ENCODE results near the gene WSB1. TPM values are rescaled to one million over a fixed set of nuclear protein-coding genes. Genes with fewer than 3 reads are reported as not detected.

WSB1 gene
- total RNA-seq, 1 donor from 2014 or later = 125 TPM

DNA sequence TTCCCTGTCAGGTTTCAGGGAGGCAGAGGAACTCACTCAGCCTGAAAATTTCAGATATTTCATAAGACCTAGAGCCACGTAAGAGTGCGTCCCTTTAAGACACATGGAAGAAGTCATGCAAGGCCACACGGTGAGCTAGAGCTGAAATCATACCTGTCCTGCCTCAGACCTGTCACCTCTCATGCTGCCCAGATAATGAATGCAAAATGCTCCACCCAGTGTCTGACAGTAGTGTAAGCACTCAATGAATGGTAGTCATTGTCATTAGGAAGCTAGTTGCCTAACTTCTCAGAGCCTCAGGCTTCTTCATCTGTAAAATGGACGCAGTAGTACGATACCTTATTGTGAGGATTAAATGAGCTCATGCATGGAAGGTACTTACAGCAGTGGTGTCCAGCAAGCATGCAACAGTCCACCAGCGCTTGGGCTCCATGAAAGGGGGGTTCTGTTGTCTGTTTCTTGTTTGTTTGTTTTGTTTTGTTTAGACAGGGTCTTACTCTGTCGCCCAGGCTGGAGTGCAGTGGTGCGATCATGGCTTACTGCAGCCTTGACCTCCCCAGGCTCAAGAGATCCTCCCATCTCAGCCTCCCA lies 60.7 kb downstream of the WSB1 start:
- no peak for TF ChIP-seq CTCF (IDR thresholded peaks at IDR 0.05)
- Mint-ChIP-seq H3K9me3 (no peaks in the 10 kb centered on the region), H3K27me3 (no peaks in the 10 kb centered on the region), H3K36me3 (ENCODE audit: low read depth) (no peaks in the 10 kb centered on the region), H3K4me1 (peaks cover 20% of the 10 kb centered on the region), H3K27ac (no peak overlapping the region), H3K4me3 (peak overlapping the region; percentile 89)
- ChIA-PET CTCF (interaction anchor here (0.5 to 9.5 kb wide), 11 partner anchors 26 to 1611 kb away, joined by 3 to 90 read pairs (median 3); no protein-coding TSS in a partner anchor), POLR2A (interaction anchor here (0.7 to 1.0 kb wide), 3 partner anchors 137 to 245 kb away, joined by 3 to 4 read pairs (median 3); no protein-coding TSS in a partner anchor)
- ATAC-seq (ENCODE audit: low read depth) (no peak), DNase-seq (no peak)
- intact Hi-C loops (cut with micrococcal nuclease) = loop anchor here (1.0 kb wide), 1 partner anchor 118 kb away; no protein-coding TSS in a partner anchor

GRCh38 chr17:27355419-27355818 lies 61.5 kb downstream of the WSB1 start:
- CTCF ChIA-PET = interaction anchor here (0.9 to 9.5 kb wide), 4 partner anchors 26 to 245 kb away, joined by 3 to 90 read pairs (median 4); no protein-coding TSS in a partner anchor
- Mint-ChIP-seq H3K27ac (no peak overlapping the region), H3K4me3 (no peak overlapping the region)

GRCh38 chr17:27356091-27356705 lies 62.3 kb downstream of the WSB1 start:
- POLR2A ChIA-PET = interaction anchor here (0.7 kb wide), 1 partner anchor 63 kb away, joined by 4 read pairs; no protein-coding TSS in a partner anchor
- no peaks in the 10 kb centered on the region for H3K36me3 Mint-ChIP-seq (ENCODE audit: low read depth)
- no peak overlapping the region for H3K27ac Mint-ChIP-seq
- peaks cover 20% of the 10 kb centered on the region for H3K4me1 Mint-ChIP-seq
- no peaks in the 10 kb centered on the region for H3K9me3 Mint-ChIP-seq
- intact Hi-C loops (cut with micrococcal nuclease) = no loop called here
- DNase-seq = no peak
- H3K4me3 Mint-ChIP-seq = no peak overlapping the region
- no peak for ATAC-seq (ENCODE audit: low read depth)
- H3K27me3 Mint-ChIP-seq = no peaks in the 10 kb centered on the region
- TF ChIP-seq CTCF (IDR thresholded peaks at IDR 0.05) = no peak
- CTCF ChIA-PET = interaction anchor here (9.5 kb wide), 1 partner anchor 244 kb away, joined by 90 read pairs; no protein-coding TSS in a partner anchor

More at GRCh38 chr17:27355419-27355818, 61.5 kb downstream of the WSB1 start:
- Mint-ChIP-seq H3K4me1 (peaks cover 20% of the 10 kb centered on the region), H3K36me3 (ENCODE audit: low read depth) (no peaks in the 10 kb centered on the region), H3K9me3 (no peaks in the 10 kb centered on the region), H3K27me3 (no peaks in the 10 kb centered on the region)
- POLR2A ChIA-PET = no interaction called here
- intact Hi-C loops (cut with micrococcal nuclease) = no loop called here
- no peak for DNase-seq
- no peak for TF ChIP-seq CTCF (IDR thresholded peaks at IDR 0.05)
- ATAC-seq (ENCODE audit: low read depth) = no peak

DNA sequence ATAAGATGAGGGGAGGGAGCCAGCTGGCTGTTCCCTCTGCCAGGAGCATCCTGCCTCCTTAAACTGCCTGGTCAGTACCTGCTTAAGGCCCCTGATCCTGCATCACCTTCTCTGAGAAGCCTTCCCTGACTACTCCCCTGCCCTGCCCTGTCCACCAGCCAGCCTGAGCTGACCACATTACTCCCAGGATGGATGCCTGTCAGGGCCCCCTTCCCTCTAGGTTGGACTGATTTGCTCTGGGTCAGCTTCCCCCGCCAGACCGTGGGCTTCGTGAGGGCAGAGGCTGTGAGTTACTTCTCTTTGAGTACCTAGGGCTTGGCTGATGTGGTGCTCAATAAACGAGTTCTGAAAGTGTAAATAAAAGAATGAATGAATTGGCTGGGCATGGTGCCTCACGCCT lies 63.3 kb downstream of the WSB1 start:
- no peak for TF ChIP-seq CTCF (IDR thresholded peaks at IDR 0.05)
- DNase-seq = no peak
- ChIA-PET POLR2A (interaction anchor here (0.7 kb wide), 1 partner anchor 64 kb away, joined by 4 read pairs; no protein-coding TSS in a partner anchor), CTCF (interaction anchor here (9.5 kb wide), 1 partner anchor 243 kb away, joined by 90 read pairs; no protein-coding TSS in a partner anchor)
- no peaks in the 10 kb centered on the region for H3K9me3 Mint-ChIP-seq
- peaks cover 20% of the 10 kb centered on the region for H3K4me1 Mint-ChIP-seq
- H3K36me3 Mint-ChIP-seq (ENCODE audit: low read depth) = no peaks in the 10 kb centered on the region
- no peak overlapping the region for H3K27ac Mint-ChIP-seq
- intact Hi-C loops (cut with micrococcal nuclease) = no loop called here
- H3K27me3 Mint-ChIP-seq = no peaks in the 10 kb centered on the region
- H3K4me3 Mint-ChIP-seq = no peak overlapping the region
- no peak for ATAC-seq (ENCODE audit: low read depth)

DNA sequence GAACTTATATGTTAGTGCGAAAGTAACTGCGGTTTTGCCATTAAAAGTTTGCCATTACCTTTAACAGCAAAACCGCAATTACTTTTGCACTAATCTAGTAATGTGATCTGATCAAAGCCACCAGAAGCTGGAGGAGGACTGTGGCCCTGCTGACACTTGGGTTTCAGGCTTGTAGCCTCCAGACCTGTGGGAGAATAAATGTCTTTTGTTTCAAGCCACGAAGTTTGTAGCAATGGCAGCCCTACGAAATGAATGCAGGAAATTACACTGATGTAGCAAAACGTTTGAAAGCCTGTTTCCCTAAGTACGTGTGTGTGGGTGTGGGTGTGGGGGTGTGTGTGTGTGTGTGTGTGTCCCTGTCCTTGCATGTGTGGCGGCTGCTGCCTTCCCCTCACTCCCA lies 66.6 kb downstream of the WSB1 start:
- Mint-ChIP-seq H3K27me3 (no peaks in the 10 kb centered on the region), H3K36me3 (ENCODE audit: low read depth) (no peaks in the 10 kb centered on the region), H3K27ac (no peak overlapping the region), H3K4me1 (no peaks in the 10 kb centered on the region), H3K4me3 (no peak overlapping the region), H3K9me3 (no peaks in the 10 kb centered on the region)
- DNase-seq = no peak
- CTCF ChIA-PET = interaction anchor here (9.5 kb wide), 1 partner anchor 240 kb away, joined by 90 read pairs; no protein-coding TSS in a partner anchor
- intact Hi-C loops (cut with micrococcal nuclease) = no loop called here
- POLR2A ChIA-PET = no interaction called here
- no peak for TF ChIP-seq CTCF (IDR thresholded peaks at IDR 0.05)
- ATAC-seq (ENCODE audit: low read depth) = no peak

Measured in activated B cell treated with CpG ODN at 0.5 μM for 24 hours (primary cell).